Measurements from ENCODE around the gene OAS1. TPM values are rescaled to one million over a fixed set of nuclear protein-coding genes. Genes with fewer than 3 reads are reported as not detected.

OAS1 gene
- total RNA-seq, 1 donor from 2014 or later = 0.38 TPM

- H3K9me3 Mint-ChIP-seq (ENCODE audit: low read depth) = no peaks in the 10 kb centered on the region
- H3K27me3 Mint-ChIP-seq = peaks cover 52% of the 10 kb centered on the region
- no peak overlapping the region for H3K4me3 Mint-ChIP-seq (ENCODE audit: low read depth)
- no peak overlapping the region for H3K27ac Mint-ChIP-seq
- H3K36me3 Mint-ChIP-seq (ENCODE audit: insufficient read depth) = no peaks in the 10 kb centered on the region
- H3K4me1 Mint-ChIP-seq (ENCODE audit: low read depth) = no peaks in the 10 kb centered on the region
- no peak for DNase-seq (ENCODE audit: low spot score, unreplicated experiment)
- TF ChIP-seq CTCF (IDR thresholded peaks at IDR 0.05; ENCODE audit: unreplicated experiment) = no peak
These were observed 30.3 kb upstream of the OAS1 start for GRCh38 chr12:112876506-112876905.

GRCh38 chr12:112877006-112877405 lies 29.8 kb upstream of the OAS1 start:
- DNase-seq (ENCODE audit: low spot score, unreplicated experiment) = no peak
- H3K36me3 Mint-ChIP-seq (ENCODE audit: insufficient read depth) = no peaks in the 10 kb centered on the region
- no peaks in the 10 kb centered on the region for H3K9me3 Mint-ChIP-seq (ENCODE audit: low read depth)
- H3K27me3 Mint-ChIP-seq = peaks cover 54% of the 10 kb centered on the region
- TF ChIP-seq CTCF (IDR thresholded peaks at IDR 0.05; ENCODE audit: unreplicated experiment) = no peak
- H3K27ac Mint-ChIP-seq = no peak overlapping the region
- no peaks in the 10 kb centered on the region for H3K4me1 Mint-ChIP-seq (ENCODE audit: low read depth)
- no peak overlapping the region for H3K4me3 Mint-ChIP-seq (ENCODE audit: low read depth)

GRCh38 chr12:112878488-112878887 lies 28.3 kb upstream of the OAS1 start:
- H3K27ac Mint-ChIP-seq = no peak overlapping the region
- DNase-seq (ENCODE audit: low spot score, unreplicated experiment) = no peak
- H3K4me1 Mint-ChIP-seq (ENCODE audit: low read depth) = no peaks in the 10 kb centered on the region
- no peaks in the 10 kb centered on the region for H3K9me3 Mint-ChIP-seq (ENCODE audit: low read depth)
- peaks cover 56% of the 10 kb centered on the region for H3K27me3 Mint-ChIP-seq
- H3K4me3 Mint-ChIP-seq (ENCODE audit: low read depth) = no peak overlapping the region
- no peak for TF ChIP-seq CTCF (IDR thresholded peaks at IDR 0.05; ENCODE audit: unreplicated experiment)
- H3K36me3 Mint-ChIP-seq (ENCODE audit: insufficient read depth) = no peaks in the 10 kb centered on the region

- Mint-ChIP-seq H3K9me3 (ENCODE audit: low read depth) (no peaks in the 10 kb centered on the region), H3K27me3 (peaks cover 52% of the 10 kb centered on the region), H3K36me3 (ENCODE audit: insufficient read depth) (no peaks in the 10 kb centered on the region), H3K4me3 (ENCODE audit: low read depth) (no peak overlapping the region), H3K4me1 (ENCODE audit: low read depth) (no peaks in the 10 kb centered on the region), H3K27ac (no peak overlapping the region)
- no peak for TF ChIP-seq CTCF (IDR thresholded peaks at IDR 0.05; ENCODE audit: unreplicated experiment)
- DNase-seq (ENCODE audit: low spot score, unreplicated experiment) = no peak
These were observed 27.5 kb upstream of the OAS1 start for GRCh38 chr12:112879191-112879705.

- H3K4me3 Mint-ChIP-seq (ENCODE audit: low read depth) = no peak overlapping the region
- H3K36me3 Mint-ChIP-seq (ENCODE audit: insufficient read depth) = no peaks in the 10 kb centered on the region
- H3K27me3 Mint-ChIP-seq = peaks cover 49% of the 10 kb centered on the region
- no peak for TF ChIP-seq CTCF (IDR thresholded peaks at IDR 0.05; ENCODE audit: unreplicated experiment)
- no peak for DNase-seq (ENCODE audit: low spot score, unreplicated experiment)
- H3K9me3 Mint-ChIP-seq (ENCODE audit: low read depth) = peaks cover 5% of the 10 kb centered on the region
- no peak overlapping the region for H3K27ac Mint-ChIP-seq
- H3K4me1 Mint-ChIP-seq (ENCODE audit: low read depth) = no peaks in the 10 kb centered on the region
These were observed 25.2 kb upstream of the OAS1 start for GRCh38 chr12:112881602-112882001.

Data from progenitor cell of endocrine pancreas (in vitro differentiated cells).